DMS53 treated with DMSO at 0.1 percent for 48 hours (cell line): ENCODE results near the gene COL24A1.
"Not testable (repeated sequence)": the region's sequence is repeated elsewhere in the genome, so short reads cannot be mapped to it uniquely, and the experiment has no call there.

Source experiments
- DNase-seq: peaks from one replicate; lab custom pipeline; 2025; ENCODE audit not compliant: unreplicated experiment; lab: John Stamatoyannopoulos, UW

COL24A1 gene

DNA sequence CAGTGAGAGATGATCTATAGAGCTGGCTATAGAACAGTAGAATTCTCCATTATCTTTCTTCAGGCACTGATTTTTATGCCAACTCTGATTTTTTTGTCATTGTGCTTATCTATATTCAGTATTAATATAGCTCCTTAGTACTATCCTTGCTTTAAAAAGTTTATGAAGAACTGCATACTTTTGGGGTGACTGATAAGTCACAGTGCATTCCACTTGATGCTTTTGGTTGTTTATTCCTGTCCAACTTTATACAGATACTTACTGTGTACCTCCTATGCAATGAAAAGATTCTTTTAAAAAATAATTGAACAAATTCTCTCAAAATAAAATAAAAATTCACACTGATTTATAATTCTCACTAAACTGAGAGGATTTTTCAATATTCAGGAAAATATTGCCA is 71.6 kb downstream of the COL24A1 start:
- DNase-seq, result no peak

DNA sequence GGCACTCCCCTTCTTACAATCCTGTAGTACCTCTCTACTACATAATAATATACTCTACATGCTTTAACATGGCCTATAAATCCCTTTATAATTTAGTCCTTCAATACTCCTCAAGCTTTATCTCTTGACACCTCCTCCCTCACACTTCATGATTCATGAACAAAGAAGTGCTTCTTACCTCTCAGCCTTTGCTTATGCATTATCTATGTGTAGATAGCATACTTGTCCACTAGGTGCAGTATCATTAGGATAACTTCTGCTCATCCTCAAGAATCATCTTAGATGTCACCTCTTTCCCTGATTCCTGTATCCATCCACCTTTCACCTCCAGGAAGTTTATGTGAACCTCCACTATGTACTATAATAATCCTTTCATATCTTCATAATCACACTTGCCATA is 74.4 kb downstream of the COL24A1 start:
- DNase-seq, result peak; percentile 4

- DNase-seq, result not testable (repeated sequence)
These were observed 84.1 kb downstream of the COL24A1 start for GRCh38 chr1:86072474-86072873.

- not testable (repeated sequence) for DNase-seq
These were observed 84.7 kb downstream of the COL24A1 start for GRCh38 chr1:86071870-86072269.

DNA sequence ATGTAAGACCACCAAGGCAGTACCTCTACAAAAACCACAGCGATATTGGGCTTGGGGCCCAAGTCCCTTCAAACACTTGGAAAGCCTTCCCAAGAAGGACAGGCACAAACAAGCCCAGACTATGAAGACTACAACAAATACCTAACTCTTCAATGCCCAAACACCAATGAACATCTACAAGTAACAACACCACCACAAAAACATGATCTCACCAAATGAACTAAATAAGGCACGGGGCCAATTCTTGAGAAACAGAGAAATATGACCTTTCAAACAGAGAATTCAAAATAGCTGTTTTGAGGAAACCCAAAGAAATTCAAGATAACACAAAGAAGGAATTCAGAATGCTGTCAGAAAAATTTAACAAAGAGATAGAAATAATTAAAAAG is 86.8 kb downstream of the COL24A1 start:
- DNase-seq, result no peak

DNA sequence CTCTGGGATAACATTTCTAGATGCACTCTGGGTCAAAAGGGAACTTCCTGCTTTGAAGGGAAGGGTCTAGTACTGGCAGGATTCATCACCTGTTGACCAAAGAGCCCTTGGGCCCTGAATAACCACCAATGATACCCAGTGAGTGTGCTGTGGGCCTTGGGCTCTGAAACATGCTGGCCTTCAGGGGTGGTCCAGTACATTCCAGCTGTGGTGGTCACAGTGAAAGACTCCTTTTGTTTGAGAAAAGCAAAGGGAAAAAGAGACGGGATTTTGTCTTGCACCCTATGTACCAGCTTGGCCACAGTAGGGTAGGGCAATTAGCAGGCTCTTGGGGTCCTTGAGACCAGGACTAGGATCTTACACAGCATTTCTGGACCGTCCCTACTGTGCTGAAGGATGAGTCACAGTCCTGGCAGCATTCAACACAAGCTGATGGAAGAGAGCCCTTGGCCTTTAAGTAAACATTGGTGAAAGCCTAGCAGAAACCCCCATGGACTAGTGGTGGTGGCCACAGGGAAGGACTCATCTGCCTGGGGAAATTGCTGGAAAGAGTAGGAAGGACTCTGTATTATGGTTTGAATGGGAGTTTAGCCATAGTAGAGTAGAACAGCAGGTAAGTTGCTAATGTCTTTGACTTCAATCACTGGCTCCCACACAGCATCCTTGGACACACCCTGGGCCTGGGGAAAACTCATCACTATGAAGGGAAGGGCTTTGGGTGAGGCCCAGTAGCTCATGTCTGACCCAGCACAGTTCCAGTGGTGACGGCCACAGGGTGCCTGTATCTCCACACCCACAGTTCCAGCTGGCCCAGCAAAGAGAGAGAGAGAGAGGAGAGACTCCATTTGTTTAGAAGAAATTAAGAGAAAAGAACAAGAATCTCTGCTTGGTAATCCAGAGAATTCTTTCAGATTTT is 87.5 kb downstream of the COL24A1 start:
- peak; percentile 28 for DNase-seq

- no peak for DNase-seq
These were observed 88.3 kb downstream of the COL24A1 start for GRCh38 chr1:86068271-86068721.

- no peak for DNase-seq
These were observed 88.9 kb downstream of the COL24A1 start for GRCh38 chr1:86067626-86068025.

DNA sequence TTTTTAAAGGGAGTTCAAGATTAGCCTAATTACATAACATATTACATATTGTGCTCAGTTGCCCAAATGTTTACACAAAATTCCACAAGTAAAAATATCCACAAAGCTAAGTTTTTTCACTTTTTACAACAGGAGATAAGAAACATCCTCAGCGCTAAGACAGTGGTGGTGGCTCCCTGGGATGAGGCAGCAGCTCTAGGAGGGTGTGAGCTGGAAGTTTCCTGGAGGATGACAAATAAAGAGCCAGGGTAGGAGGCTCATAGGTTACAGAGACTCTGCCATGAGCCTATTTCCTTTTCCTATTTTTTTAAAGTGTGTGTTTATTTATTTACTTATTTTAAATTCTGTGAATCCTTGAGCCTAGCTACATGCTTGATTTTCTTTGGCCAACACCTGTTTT is 91.7 kb downstream of the COL24A1 start:
- DNase-seq, result no peak

DNA sequence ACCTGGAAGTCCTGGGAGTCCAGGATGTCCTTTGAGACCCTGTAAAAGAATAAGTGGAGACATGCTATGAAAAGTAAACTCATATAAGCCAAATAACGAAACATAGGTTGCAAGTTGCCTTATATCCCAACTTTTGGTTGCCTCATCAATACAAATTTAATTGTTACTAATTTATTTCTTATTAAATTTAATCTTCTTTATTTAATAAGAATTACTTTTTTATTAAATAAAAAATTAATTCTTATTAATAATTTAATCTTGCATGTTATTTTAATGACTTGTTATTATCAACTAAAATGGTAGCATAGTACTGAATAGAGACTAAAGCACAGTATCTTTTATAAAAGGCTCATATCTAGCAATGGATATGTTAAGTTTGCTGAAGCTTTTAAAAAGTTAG is 92.9 kb downstream of the COL24A1 start:
- DNase-seq, result no peak

DNA sequence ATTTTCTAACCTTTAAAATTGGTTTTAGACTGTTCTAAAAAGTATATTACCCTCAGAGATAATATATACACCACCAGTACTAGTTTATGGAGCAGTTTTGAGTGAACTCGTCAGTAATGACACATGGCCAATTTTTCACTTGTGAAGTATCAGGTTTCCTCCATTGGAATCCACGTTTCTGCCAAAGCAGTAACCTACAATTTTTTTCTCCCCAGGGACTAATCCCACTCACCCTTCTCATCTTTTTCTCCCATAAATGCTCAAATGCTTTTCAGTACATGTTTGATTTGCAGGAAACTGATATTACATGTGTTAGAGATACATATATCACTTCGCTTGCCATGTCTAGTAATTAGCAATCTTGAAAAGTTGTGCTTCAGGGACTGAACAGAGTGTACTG is 94.1 kb downstream of the COL24A1 start:
- DNase-seq, result no peak

DNA sequence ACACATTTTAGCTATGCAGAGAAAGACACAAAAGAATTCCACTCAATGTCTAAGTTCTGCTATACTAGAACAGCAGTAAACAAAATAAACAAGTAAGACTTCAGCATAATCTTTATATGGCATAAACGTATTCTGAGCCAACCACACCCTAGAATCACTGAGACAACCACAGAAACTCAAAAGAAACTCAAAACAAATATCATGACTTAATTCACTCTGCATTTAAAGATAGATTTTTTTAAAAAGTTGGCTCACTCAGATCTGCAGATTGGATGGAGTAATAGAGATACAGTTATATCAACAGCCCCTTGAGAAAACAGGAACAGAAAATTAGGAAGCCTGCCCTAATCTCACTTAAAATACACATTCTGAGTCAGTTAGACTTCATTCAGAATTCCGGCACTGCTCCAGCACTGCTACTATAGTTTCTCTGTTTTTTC is 95.0 kb downstream of the COL24A1 start:
- DNase-seq, result no peak

- DNase-seq, result no peak
These were observed 102.2 kb downstream of the COL24A1 start for GRCh38 chr1:86054396-86054795.

GRCh38 chr1:86052948-86053698 is 103.4 kb downstream of the COL24A1 start:
- DNase-seq, result no peak

- DNase-seq, result no peak
These were observed 121.5 kb downstream of the COL24A1 start for GRCh38 chr1:86035101-86035500.

GRCh38 chr1:86030180-86030579 is 126.4 kb downstream of the COL24A1 start:
- DNase-seq, result no peak

- DNase-seq, result peak; percentile 54
These were observed 138.2 kb downstream of the COL24A1 start for GRCh38 chr1:86018283-86018923.

DNA sequence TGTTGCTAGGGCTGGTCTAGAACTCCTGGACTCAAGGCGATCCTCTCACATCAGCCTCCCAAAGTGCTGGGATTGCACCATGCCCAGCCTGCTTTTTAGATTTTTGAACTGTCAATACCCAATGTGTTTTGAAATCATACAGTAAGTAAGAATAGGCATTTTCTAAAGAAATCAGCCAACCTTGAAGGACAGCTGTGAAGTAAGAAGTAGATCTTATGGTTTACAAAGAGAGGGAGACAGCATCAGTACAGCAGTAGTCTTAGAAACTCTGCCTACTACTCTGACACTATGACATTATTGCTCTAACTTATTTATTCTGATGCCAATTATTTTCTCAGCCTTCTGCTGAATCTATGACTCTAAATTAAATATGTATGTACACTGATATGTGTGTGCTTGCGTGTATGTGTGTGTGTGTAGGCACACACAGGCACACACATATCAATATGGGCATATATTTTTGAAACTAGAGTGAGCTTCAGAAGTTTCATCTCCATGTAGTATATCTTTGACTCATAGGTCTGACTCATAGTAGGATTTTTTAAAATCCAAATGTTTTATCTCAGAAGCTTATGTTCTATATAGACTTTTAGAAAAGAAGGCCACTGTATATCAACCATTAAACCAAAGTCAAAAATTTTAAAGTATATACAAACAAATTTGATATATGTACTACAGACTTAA is 140.4 kb downstream of the COL24A1 start:
- DNase-seq, result no peak

GRCh38 chr1:86015375-86015774 is 141.2 kb downstream of the COL24A1 start:
- DNase-seq, result no peak

DNA sequence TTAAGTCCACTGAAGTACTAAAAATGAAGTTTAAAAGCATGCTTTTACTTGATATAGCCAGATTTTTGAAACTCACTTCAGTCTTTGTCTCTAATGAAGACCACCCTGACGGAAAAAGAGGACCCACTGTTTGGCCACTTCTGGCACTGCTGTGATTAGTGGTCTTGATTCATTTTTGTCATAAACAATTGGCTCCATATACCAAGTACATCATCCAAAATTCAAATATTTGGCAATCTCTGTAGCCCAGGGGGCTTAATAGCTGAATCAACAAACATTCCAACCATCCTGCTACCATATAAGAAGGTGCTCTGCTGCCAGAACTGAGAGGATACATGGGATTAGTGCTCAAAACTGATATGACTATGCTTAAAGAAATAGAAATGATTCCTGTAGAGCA is 156.0 kb downstream of the COL24A1 start:
- DNase-seq, result no peak
